ENCODE results near the gene KCTD15. TPM values are rescaled to one million over a fixed set of nuclear protein-coding genes. Genes with fewer than 3 reads are reported as not detected.

KCTD15 gene
- total RNA-seq, 1 donor from 2014 or later = 86.8 TPM

- DNase-seq (ENCODE audit: extremely low spot score, unreplicated experiment) = no peak
- H3K27me3 Mint-ChIP-seq (ENCODE audit: unreplicated experiment) = no peaks in the 10 kb centered on the region
Observed at GRCh38 chr19:33819880-33820781, 23.5 kb downstream of the KCTD15 start.

GRCh38 chr19:33821871-33822270 lies 25.2 kb downstream of the KCTD15 start:
- Mint-ChIP-seq H3K27ac (ENCODE audit: unreplicated experiment) (no peak overlapping the region), H3K36me3 (ENCODE audit: unreplicated experiment) (no peaks in the 10 kb centered on the region), H3K9me3 (ENCODE audit: unreplicated experiment) (no peaks in the 10 kb centered on the region), H3K4me1 (ENCODE audit: unreplicated experiment) (peaks cover 12% of the 10 kb centered on the region), H3K4me3 (ENCODE audit: unreplicated experiment) (no peak overlapping the region), H3K27me3 (ENCODE audit: unreplicated experiment) (no peaks in the 10 kb centered on the region)
- no peak for DNase-seq (ENCODE audit: extremely low spot score, unreplicated experiment)
- no peak for TF ChIP-seq CTCF (IDR thresholded peaks at IDR 0.05)

More at GRCh38 chr19:33819880-33820781, 23.5 kb downstream of the KCTD15 start:
- Mint-ChIP-seq H3K36me3 (ENCODE audit: unreplicated experiment) (peaks cover 3% of the 10 kb centered on the region), H3K4me1 (ENCODE audit: unreplicated experiment) (peaks cover 18% of the 10 kb centered on the region), H3K27ac (ENCODE audit: unreplicated experiment) (no peak overlapping the region), H3K9me3 (ENCODE audit: unreplicated experiment) (no peaks in the 10 kb centered on the region), H3K4me3 (ENCODE audit: unreplicated experiment) (no peak overlapping the region)
- no peak for TF ChIP-seq CTCF (IDR thresholded peaks at IDR 0.05)

- H3K4me1 Mint-ChIP-seq (ENCODE audit: unreplicated experiment) = peaks cover 12% of the 10 kb centered on the region
- no peaks in the 10 kb centered on the region for H3K36me3 Mint-ChIP-seq (ENCODE audit: unreplicated experiment)
- no peak for TF ChIP-seq CTCF (IDR thresholded peaks at IDR 0.05)
- peaks cover 2% of the 10 kb centered on the region for H3K27me3 Mint-ChIP-seq (ENCODE audit: unreplicated experiment)
- DNase-seq (ENCODE audit: extremely low spot score, unreplicated experiment) = no peak
- H3K27ac Mint-ChIP-seq (ENCODE audit: unreplicated experiment) = no peak overlapping the region
- no peak overlapping the region for H3K4me3 Mint-ChIP-seq (ENCODE audit: unreplicated experiment)
- no peaks in the 10 kb centered on the region for H3K9me3 Mint-ChIP-seq (ENCODE audit: unreplicated experiment)
Observed at GRCh38 chr19:33823341-33823740, 26.7 kb downstream of the KCTD15 start.

- no peaks in the 10 kb centered on the region for H3K9me3 Mint-ChIP-seq (ENCODE audit: unreplicated experiment)
- DNase-seq (ENCODE audit: extremely low spot score, unreplicated experiment) = peak; percentile 32
- H3K4me3 Mint-ChIP-seq (ENCODE audit: unreplicated experiment) = no peak overlapping the region
- no peaks in the 10 kb centered on the region for H3K36me3 Mint-ChIP-seq (ENCODE audit: unreplicated experiment)
- peaks cover 6% of the 10 kb centered on the region for H3K27me3 Mint-ChIP-seq (ENCODE audit: unreplicated experiment)
- TF ChIP-seq CTCF (IDR thresholded peaks at IDR 0.05) = no peak
- H3K27ac Mint-ChIP-seq (ENCODE audit: unreplicated experiment) = no peak overlapping the region
- H3K4me1 Mint-ChIP-seq (ENCODE audit: unreplicated experiment) = peaks cover 6% of the 10 kb centered on the region
Observed at GRCh38 chr19:33825556-33825955, 28.9 kb downstream of the KCTD15 start.

GRCh38 chr19:33826521-33826920 lies 29.9 kb downstream of the KCTD15 start:
- DNase-seq (ENCODE audit: extremely low spot score, unreplicated experiment) = peak; percentile 54
- peaks cover 6% of the 10 kb centered on the region for H3K27me3 Mint-ChIP-seq (ENCODE audit: unreplicated experiment)
- no peak overlapping the region for H3K27ac Mint-ChIP-seq (ENCODE audit: unreplicated experiment)
- no peaks in the 10 kb centered on the region for H3K36me3 Mint-ChIP-seq (ENCODE audit: unreplicated experiment)
- no peak overlapping the region for H3K4me3 Mint-ChIP-seq (ENCODE audit: unreplicated experiment)
- no peak for TF ChIP-seq CTCF (IDR thresholded peaks at IDR 0.05)
- H3K4me1 Mint-ChIP-seq (ENCODE audit: unreplicated experiment) = no peaks in the 10 kb centered on the region
- no peaks in the 10 kb centered on the region for H3K9me3 Mint-ChIP-seq (ENCODE audit: unreplicated experiment)

All from osteocyte (in vitro differentiated cells).